ENCODE data around the gene RASSF3. TPM values are rescaled to one million over a fixed set of nuclear protein-coding genes. Genes with fewer than 3 reads are reported as not detected.

RASSF3 gene
- total RNA-seq, 2 donors from 2014 or later: 52.0 to 54.5 TPM

DNA sequence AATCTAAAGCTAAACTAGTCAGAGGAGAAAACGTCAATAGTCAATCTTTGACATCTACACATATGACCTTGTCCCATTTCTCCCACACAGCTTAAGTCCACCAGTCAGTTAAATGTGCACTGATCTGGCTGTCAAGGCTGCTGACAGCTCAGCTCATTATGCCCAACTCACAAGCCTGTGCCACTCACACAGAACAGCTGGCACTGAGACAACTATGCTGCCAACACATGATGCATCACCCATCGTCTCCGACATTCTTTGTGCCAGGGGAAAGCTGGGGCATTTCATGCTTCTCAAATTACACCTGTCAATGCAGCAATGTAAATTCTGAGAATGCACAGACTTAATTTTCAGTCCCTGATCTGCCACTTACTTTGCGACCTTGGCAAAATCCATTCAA lies 123.6 kb downstream of the RASSF3 start:
- no peaks in the 10 kb centered on the region for H3K9me3 Mint-ChIP-seq
- H3K4me1 Mint-ChIP-seq: peaks cover 13% of the 10 kb centered on the region
- Histone ChIP-seq H3K9me3 (ENCODE audit: control insufficient read depth, low read length) (no peaks in the 10 kb centered on the region), H3K27ac (ENCODE audit: low read depth, low read length) (no peak overlapping the region), H3K4me3 (ENCODE audit: low read length) (no peak overlapping the region), H3K36me3 (ENCODE audit: control insufficient read depth, insufficient read depth, low read length) (peaks cover 61% of the 10 kb centered on the region), H3K4me1 (ENCODE audit: control insufficient read depth, insufficient read depth, low read length) (peaks cover 3% of the 10 kb centered on the region), H3K27me3 (ENCODE audit: control insufficient read depth, insufficient read depth, low read length, poor library complexity, severe bottlenecking) (no peaks in the 10 kb centered on the region), H3K9ac (ENCODE audit: extremely low read depth, low read length, poor library complexity, severe bottlenecking) (no peak overlapping the region)
- peaks cover 57% of the 10 kb centered on the region for H3K36me3 Mint-ChIP-seq (ENCODE audit: low read depth)
- DNase-seq: no peak
- H3K27me3 Mint-ChIP-seq (ENCODE audit: insufficient read depth): no peaks in the 10 kb centered on the region
- TF ChIP-seq, protein P1, sequence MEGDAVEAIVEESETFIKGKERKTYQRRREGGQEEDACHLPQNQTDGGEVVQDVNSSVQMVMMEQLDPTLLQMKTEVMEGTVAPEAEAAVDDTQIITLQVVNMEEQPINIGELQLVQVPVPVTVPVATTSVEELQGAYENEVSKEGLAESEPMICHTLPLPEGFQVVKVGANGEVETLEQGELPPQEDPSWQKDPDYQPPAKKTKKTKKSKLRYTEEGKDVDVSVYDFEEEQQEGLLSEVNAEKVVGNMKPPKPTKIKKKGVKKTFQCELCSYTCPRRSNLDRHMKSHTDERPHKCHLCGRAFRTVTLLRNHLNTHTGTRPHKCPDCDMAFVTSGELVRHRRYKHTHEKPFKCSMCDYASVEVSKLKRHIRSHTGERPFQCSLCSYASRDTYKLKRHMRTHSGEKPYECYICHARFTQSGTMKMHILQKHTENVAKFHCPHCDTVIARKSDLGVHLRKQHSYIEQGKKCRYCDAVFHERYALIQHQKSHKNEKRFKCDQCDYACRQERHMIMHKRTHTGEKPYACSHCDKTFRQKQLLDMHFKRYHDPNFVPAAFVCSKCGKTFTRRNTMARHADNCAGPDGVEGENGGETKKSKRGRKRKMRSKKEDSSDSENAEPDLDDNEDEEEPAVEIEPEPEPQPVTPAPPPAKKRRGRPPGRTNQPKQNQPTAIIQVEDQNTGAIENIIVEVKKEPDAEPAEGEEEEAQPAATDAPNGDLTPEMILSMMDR (conservative IDR thresholded peaks at IDR 0.05): no peak
- H3K27ac Mint-ChIP-seq: no peak overlapping the region
- WGBS, 2 experiments (ENCODE audit: insufficient coverage in 1 of 2, insufficient read length in 1 of 2): 90 to 97% methylated on average over 3 to 4 of the region's 4 CpGs
- H3K4me3 Mint-ChIP-seq: no peak overlapping the region

DNA sequence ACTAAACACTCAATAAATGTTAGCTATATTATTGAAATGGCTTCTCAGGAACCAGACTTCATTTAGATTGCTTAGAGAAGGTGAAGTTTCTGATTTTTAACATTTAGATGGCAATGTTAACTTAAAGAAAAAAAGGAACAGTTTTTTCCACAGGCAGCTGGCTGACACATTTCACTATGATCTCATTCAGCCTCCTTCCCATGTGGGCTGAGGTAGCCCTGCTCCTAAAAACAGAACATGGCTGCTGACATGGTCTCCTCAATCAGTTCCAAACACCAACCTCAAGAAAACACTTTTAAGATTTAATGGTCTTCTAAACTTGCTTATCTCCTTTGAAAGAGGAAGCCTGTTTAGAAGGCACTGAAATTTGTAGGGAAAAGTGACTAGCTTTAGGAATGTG lies 125.1 kb downstream of the RASSF3 start:
- peaks cover 71% of the 10 kb centered on the region for H3K36me3 Mint-ChIP-seq (ENCODE audit: low read depth)
- H3K9me3 Mint-ChIP-seq: no peaks in the 10 kb centered on the region
- Histone ChIP-seq H3K9me3 (ENCODE audit: control insufficient read depth, low read length) (no peaks in the 10 kb centered on the region), H3K27me3 (ENCODE audit: control insufficient read depth, insufficient read depth, low read length, poor library complexity, severe bottlenecking) (no peaks in the 10 kb centered on the region), H3K9ac (ENCODE audit: extremely low read depth, low read length, poor library complexity, severe bottlenecking) (no peak overlapping the region), H3K36me3 (ENCODE audit: control insufficient read depth, insufficient read depth, low read length) (peaks cover 73% of the 10 kb centered on the region), H3K4me3 (ENCODE audit: low read length) (no peak overlapping the region), H3K4me1 (ENCODE audit: control insufficient read depth, insufficient read depth, low read length) (peaks cover 1% of the 10 kb centered on the region), H3K27ac (ENCODE audit: low read depth, low read length) (no peak overlapping the region)
- DNase-seq: no peak
- no peak overlapping the region for H3K4me3 Mint-ChIP-seq
- H3K27me3 Mint-ChIP-seq (ENCODE audit: insufficient read depth): no peaks in the 10 kb centered on the region
- no peak overlapping the region for H3K27ac Mint-ChIP-seq
- H3K4me1 Mint-ChIP-seq: peaks cover 8% of the 10 kb centered on the region
- TF ChIP-seq, protein P1 (conservative IDR thresholded peaks at IDR 0.05): no peak

- Mint-ChIP-seq H3K4me3 (no peak overlapping the region), H3K27ac (no peak overlapping the region), H3K4me1 (no peaks in the 10 kb centered on the region), H3K9me3 (no peaks in the 10 kb centered on the region), H3K27me3 (ENCODE audit: insufficient read depth) (no peaks in the 10 kb centered on the region), H3K36me3 (ENCODE audit: low read depth) (peaks cover 73% of the 10 kb centered on the region)
- WGBS, 2 experiments (ENCODE audit: insufficient coverage in 1 of 2, insufficient read length in 1 of 2): 83 to 88% methylated on average over 1 of the region's 1 CpG
- H3K4me1 ChIP-seq (ENCODE audit: control insufficient read depth, insufficient read depth, low read length): no peaks in the 10 kb centered on the region
- no peak overlapping the region for H3K9ac ChIP-seq (ENCODE audit: extremely low read depth, low read length, poor library complexity, severe bottlenecking)
- H3K27ac ChIP-seq (ENCODE audit: low read depth, low read length): no peak overlapping the region
- no peaks in the 10 kb centered on the region for H3K9me3 ChIP-seq (ENCODE audit: control insufficient read depth, low read length)
- peaks cover 67% of the 10 kb centered on the region for H3K36me3 ChIP-seq (ENCODE audit: control insufficient read depth, insufficient read depth, low read length)
- DNase-seq: no peak
- H3K27me3 ChIP-seq (ENCODE audit: control insufficient read depth, insufficient read depth, low read length, poor library complexity, severe bottlenecking): no peaks in the 10 kb centered on the region
- H3K4me3 ChIP-seq (ENCODE audit: low read length): no peak overlapping the region
- TF ChIP-seq, protein P1 (conservative IDR thresholded peaks at IDR 0.05): no peak
Measured at GRCh38 chr12:64736771-64737170, 126.5 kb downstream of the RASSF3 start.

Measured in endodermal cell (in vitro differentiated cells).